HEK293 (cell line): Measurements from ENCODE around the gene ITGA2.

Source experiments
- CTCF ChIA-PET: fragments of 350-600 bp; formaldehyde crosslinking; extraction: SDS; loops from one replicate; lab custom pipeline; 2021; ENCODE audit warnings: antibody characterized with exemption; lab: Yijun Ruan, JAX
- POLR2A ChIA-PET: fragments of 300-600 bp; formaldehyde crosslinking; extraction: SDS; loops from one replicate; lab custom pipeline; 2020; ENCODE audit warnings: antibody characterized with exemption, inconsistent platforms; lab: Yijun Ruan, JAX
- H3K27ac ChIP-seq: fragments of 200-500 bp; sonication (Bioruptor generic); 2 replicates; pipeline ENCODE4 v1.5.1; 2014; ENCODE audit warnings: low read depth, low read length, control low read depth, inconsistent platforms; ENCODE audit errors: extremely low read depth
- H3K36me3 ChIP-seq, 2 experiments: fragments of 200-500 bp in 1 of 2; sonication (Bioruptor generic) in 1 of 2; 1 replicate in 1 of 2; 2 replicates in 1 of 2; pipeline ENCODE4 v1.5.1; 2014 to 2017; ENCODE audit warnings: inconsistent platforms in 2 of 2, low read length in 2 of 2; ENCODE audit not compliant: control insufficient read depth in 2 of 2, insufficient read depth in 1 of 2
- H3K4me1 ChIP-seq: fragments of 200-500 bp; sonication (Bioruptor generic); 2 replicates; pipeline ENCODE4 v1.5.1; 2014; ENCODE audit warnings: mild to moderate bottlenecking, low read length, inconsistent platforms; ENCODE audit not compliant: control insufficient read depth, insufficient read depth
- H3K4me3 ChIP-seq: 2 replicates; pipeline ENCODE4 v1.5.1; 2011; ENCODE audit warnings: low read depth, mild to moderate bottlenecking, control low read depth, low read length, moderate library complexity
- H3K9me3 ChIP-seq: fragments of 200-500 bp; sonication (Bioruptor generic); 2 replicates; pipeline ENCODE4 v1.5.1; 2014; ENCODE audit warnings: low read depth, low read length, inconsistent platforms; ENCODE audit not compliant: control insufficient read depth, insufficient read depth
- BCL11A ChIP-seq: fragments of 450-650 bp; formaldehyde crosslinking; IDR thresholded peaks from 2 replicates; pipeline ENCODE4 v1.5.1; 2016; ENCODE audit warnings: low read depth, missing biosample characterization, missing genetic modification characterization
- KLF1 ChIP-seq: fragments of 450-650 bp; formaldehyde crosslinking; IDR thresholded peaks from 2 replicates; pipeline ENCODE4 v1.5.1; 2016; ENCODE audit warnings: missing biosample characterization, missing genetic modification characterization
- MYNN ChIP-seq: fragments of 450-650 bp; formaldehyde crosslinking; IDR thresholded peaks from 2 replicates; pipeline ENCODE4 v1.5.1; 2016; ENCODE audit warnings: missing biosample characterization, missing genetic modification characterization, borderline replicate concordance
- OSR2 ChIP-seq: fragments of 450-650 bp; formaldehyde crosslinking; IDR thresholded peaks from 2 replicates; pipeline ENCODE4 v1.5.1; 2016; ENCODE audit warnings: missing biosample characterization, missing genetic modification characterization
- TSHZ1 ChIP-seq: fragments of 450-650 bp; formaldehyde crosslinking; IDR thresholded peaks from 2 replicates; pipeline ENCODE4 v1.5.1; 2016; ENCODE audit warnings: missing biosample characterization, missing genetic modification characterization, borderline replicate concordance
- WT1 ChIP-seq: fragments of 450-650 bp; formaldehyde crosslinking; IDR thresholded peaks from 2 replicates; pipeline ENCODE4 v1.5.1; 2016; ENCODE audit warnings: missing biosample characterization, missing genetic modification characterization
- ZBTB20 ChIP-seq: fragments of 450-650 bp; formaldehyde crosslinking; IDR thresholded peaks from 2 replicates; pipeline ENCODE4 v1.5.1; 2016; ENCODE audit warnings: missing biosample characterization, missing genetic modification characterization
- ZBTB48 ChIP-seq: fragments of 450-650 bp; formaldehyde crosslinking; IDR thresholded peaks from 2 replicates; pipeline ENCODE4 v1.5.1; 2016; ENCODE audit warnings: missing biosample characterization, missing genetic modification characterization
- ZFP37 ChIP-seq: fragments of 450-650 bp; formaldehyde crosslinking; IDR thresholded peaks from 2 replicates; pipeline ENCODE4 v1.5.1; 2016; ENCODE audit warnings: missing biosample characterization, missing genetic modification characterization
- ZFP69B ChIP-seq: fragments of 450-650 bp; formaldehyde crosslinking; IDR thresholded peaks from 2 replicates; pipeline ENCODE4 v1.5.1; 2016; ENCODE audit warnings: missing biosample characterization, missing genetic modification characterization
- ZNF24 ChIP-seq: fragments of 450-650 bp; formaldehyde crosslinking; IDR thresholded peaks from 2 replicates; pipeline ENCODE4 v1.5.1; 2016; ENCODE audit warnings: missing biosample characterization, missing genetic modification characterization
- ZNF248 ChIP-seq: fragments of 450-650 bp; formaldehyde crosslinking; IDR thresholded peaks from 2 replicates; pipeline ENCODE4 v1.5.1; 2017; ENCODE audit warnings: missing biosample characterization, missing genetic modification characterization
- ZNF37A ChIP-seq: fragments of 450-650 bp; IDR thresholded peaks from 2 replicates; pipeline ENCODE4 v1.5.1; 2018; ENCODE audit warnings: missing biosample characterization, missing genetic modification characterization
- ZNF423 ChIP-seq: fragments of 450-650 bp; formaldehyde crosslinking; IDR thresholded peaks from 2 replicates; pipeline ENCODE4 v1.5.1; 2016; ENCODE audit warnings: missing biosample characterization, missing genetic modification characterization
- ZNF48 ChIP-seq: fragments of 450-650 bp; formaldehyde crosslinking; IDR thresholded peaks from 2 replicates; pipeline ENCODE4 v1.5.1; 2016; ENCODE audit warnings: missing biosample characterization, missing genetic modification characterization
- ZNF518A ChIP-seq: fragments of 450-650 bp; formaldehyde crosslinking; conservative IDR thresholded peaks from 2 replicates; pipeline ENCODE4 v1.5.1; 2016; ENCODE audit warnings: low read depth, missing biosample characterization, missing genetic modification characterization
- ZNF530 ChIP-seq: fragments of 450-650 bp; formaldehyde crosslinking; IDR thresholded peaks from 2 replicates; pipeline ENCODE4 v1.5.1; 2016; ENCODE audit warnings: low read depth, missing biosample characterization, missing genetic modification characterization
- ZNF660 ChIP-seq: fragments of 450-650 bp; IDR thresholded peaks from 2 replicates; pipeline ENCODE4 v1.5.1; 2018; ENCODE audit warnings: missing biosample characterization, mild to moderate bottlenecking, missing genetic modification characterization
- ZNF776 ChIP-seq: fragments of 450-650 bp; formaldehyde crosslinking; IDR thresholded peaks from 2 replicates; pipeline ENCODE4 v1.5.0; 2017; ENCODE audit warnings: missing biosample characterization, missing genetic modification characterization, borderline replicate concordance
- ZSCAN30 ChIP-seq: fragments of 450-650 bp; IDR thresholded peaks from 2 replicates; pipeline ENCODE4 v1.5.1; 2018; ENCODE audit warnings: missing biosample characterization, mild to moderate bottlenecking, missing genetic modification characterization, moderate library complexity
- TF ChIP-seq, protein P1 (sequence below): fragments of 450-650 bp; formaldehyde crosslinking; IDR thresholded peaks from 2 replicates; pipeline ENCODE4; 2016; ENCODE audit warnings: missing biosample characterization, missing genetic modification characterization
- TF ChIP-seq, protein P2 (sequence below): IDR thresholded peaks from 2 replicates; pipeline ENCODE4 v1.6.1; 2011; ENCODE audit warnings: mild to moderate bottlenecking, low read depth, low read length, borderline replicate concordance

ITGA2 gene

GRCh38 chr5:53076014-53076583, 86.9 kb downstream of the ITGA2 start:
- no peak overlapping the region for H3K27ac ChIP-seq
- H3K9me3 ChIP-seq: no peaks in the 10 kb centered on the region
- H3K4me1 ChIP-seq: no peaks in the 10 kb centered on the region
- ChIA-PET CTCF (no interaction called here), POLR2A (no interaction called here)
- peaks cover 9 to 53% of the 10 kb centered on the region in 2 experiments; a peak in 2 of 3 replicates for H3K36me3 ChIP-seq
- TF ChIP-seq ZSCAN30 (no peak), BCL11A (tag by site-specific recombination) (no peak), KLF1 (tag by site-specific recombination) (no peak), ZNF518A (tag by site-specific recombination) (no peak), ZNF248 (tag by site-specific recombination) (no peak), WT1 (no peak), ZFP69B (tag by site-specific recombination) (no peak), ZNF660 (tag by site-specific recombination) (no peak), ZNF24 (tag by site-specific recombination) (no peak)
- TF ChIP-seq, protein P1, sequence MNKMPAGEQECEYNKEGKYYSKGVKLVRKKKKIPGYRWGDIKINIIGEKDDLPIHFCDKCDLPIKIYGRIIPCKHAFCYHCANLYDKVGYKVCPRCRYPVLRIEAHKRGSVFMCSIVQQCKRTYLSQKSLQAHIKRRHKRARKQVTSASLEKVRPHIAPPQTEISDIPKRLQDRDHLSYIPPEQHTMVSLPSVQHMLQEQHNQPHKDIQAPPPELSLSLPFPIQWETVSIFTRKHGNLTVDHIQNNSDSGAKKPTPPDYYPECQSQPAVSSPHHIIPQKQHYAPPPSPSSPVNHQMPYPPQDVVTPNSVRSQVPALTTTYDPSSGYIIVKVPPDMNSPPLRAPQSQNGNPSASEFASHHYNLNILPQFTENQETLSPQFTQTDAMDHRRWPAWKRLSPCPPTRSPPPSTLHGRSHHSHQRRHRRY (tag by site-specific recombination): no peak
- no peak overlapping the region for H3K4me3 ChIP-seq

DNA sequence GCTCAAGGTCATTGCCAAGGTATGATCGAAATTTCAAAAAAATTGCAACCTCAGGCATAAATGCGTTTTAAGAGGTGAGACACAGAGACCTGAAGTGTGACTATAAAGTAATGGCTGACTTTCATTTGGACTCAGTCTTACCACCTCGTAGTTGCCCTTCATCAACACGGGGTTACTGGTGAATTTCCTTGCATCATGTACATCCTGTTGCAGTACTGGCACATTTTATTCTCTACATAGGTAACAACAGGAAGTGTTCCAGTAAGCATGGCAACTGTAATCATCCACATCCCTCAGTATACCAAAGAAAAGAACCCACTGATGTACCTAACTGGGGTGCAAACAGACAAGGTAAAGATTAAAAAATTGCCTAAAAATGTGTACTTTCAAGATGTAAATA, 91.1 kb downstream of the ITGA2 start:
- ChIA-PET POLR2A (no interaction called here), CTCF (interaction anchor here (0.6 kb wide), 1 partner anchor 81 kb away, joined by 4 read pairs; no protein-coding TSS in a partner anchor)

DNA sequence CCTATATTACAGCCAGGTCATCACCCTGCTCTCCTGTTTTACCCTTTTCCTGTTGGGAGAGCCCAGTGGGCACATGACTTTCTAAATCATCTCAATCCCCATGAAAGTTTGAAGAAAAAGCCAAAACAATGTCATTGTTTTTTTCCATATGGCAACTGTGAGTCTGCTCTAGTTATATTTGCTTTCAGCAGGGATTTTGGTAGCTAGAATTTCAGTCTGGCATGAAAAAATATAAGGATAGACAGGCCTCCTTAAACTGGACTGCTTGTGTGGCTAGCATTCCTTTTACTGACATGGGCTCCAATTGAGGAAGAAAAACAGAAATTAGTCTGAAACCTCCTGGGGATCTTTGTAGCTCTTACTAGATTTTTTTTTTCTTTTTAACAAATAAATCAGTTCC, 94.8 kb downstream of the ITGA2 start:
- Histone ChIP-seq H3K4me1 (no peaks in the 10 kb centered on the region), H3K9me3 (no peaks in the 10 kb centered on the region), H3K27ac (no peak overlapping the region), H3K36me3 (peaks cover 0 to 15% of the 10 kb centered on the region in 2 experiments; a peak in 1 of 3 replicates), H3K4me3 (no peak overlapping the region)
- TF ChIP-seq ZNF776 (tag by site-specific recombination) (no peak), ZSCAN30 (no peak), ZNF37A (no peak), OSR2 (tag by site-specific recombination) (no peak), TSHZ1 (tag by site-specific recombination) (no peak), ZNF530 (tag by site-specific recombination) (no peak), ZBTB48 (tag by site-specific recombination) (no peak), ZNF423 (tag by site-specific recombination) (no peak), MYNN (tag by site-specific recombination) (no peak)
- CTCF ChIA-PET: interaction anchor here (0.7 kb wide), 1 partner anchor 719 kb away, joined by 3 read pairs; no protein-coding TSS in a partner anchor
- POLR2A ChIA-PET: no interaction called here

More for the DNA sequence above, 91.1 kb downstream of the ITGA2 start:
- no peak for TF ChIP-seq WT1
- TF ChIP-seq ZFP37 (tag by site-specific recombination): no peak
- no peak for TF ChIP-seq ZBTB20 (tag by site-specific recombination)
- TF ChIP-seq, protein P2, sequence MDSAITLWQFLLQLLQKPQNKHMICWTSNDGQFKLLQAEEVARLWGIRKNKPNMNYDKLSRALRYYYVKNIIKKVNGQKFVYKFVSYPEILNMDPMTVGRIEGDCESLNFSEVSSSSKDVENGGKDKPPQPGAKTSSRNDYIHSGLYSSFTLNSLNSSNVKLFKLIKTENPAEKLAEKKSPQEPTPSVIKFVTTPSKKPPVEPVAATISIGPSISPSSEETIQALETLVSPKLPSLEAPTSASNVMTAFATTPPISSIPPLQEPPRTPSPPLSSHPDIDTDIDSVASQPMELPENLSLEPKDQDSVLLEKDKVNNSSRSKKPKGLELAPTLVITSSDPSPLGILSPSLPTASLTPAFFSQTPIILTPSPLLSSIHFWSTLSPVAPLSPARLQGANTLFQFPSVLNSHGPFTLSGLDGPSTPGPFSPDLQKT: no peak
- TF ChIP-seq ZNF48 (tag by site-specific recombination): no peak
- Histone ChIP-seq H3K27ac (no peak overlapping the region), H3K4me3 (no peak overlapping the region), H3K36me3 (peaks cover 4 to 35% of the 10 kb centered on the region in 2 experiments; a peak in 2 of 3 replicates), H3K4me1 (no peaks in the 10 kb centered on the region), H3K9me3 (no peaks in the 10 kb centered on the region)
